Activated T-cell treated with anti-CD3 and anti-CD28 coated beads, Interleukin-2, amount 50 U/mL, for 4 hours (primary cell): ENCODE data around the gene KCNQ2. TPM values are rescaled to one million over a fixed set of nuclear protein-coding genes. Genes with fewer than 3 reads are reported as not detected.

Experiments used
- ATAC-seq, 2 donors: fragments of 200-7000 bp; cut with Tn5 transposase; one replicate each; pipeline ENCODE4 v1.10.0; 2021
- DNase-seq: peaks from one replicate; pipeline ENCODE4 v3.0.0-alpha.2; 2020
- H3K27me3 Mint-ChIP-seq: one replicate; pipeline ENCODE4 v1.8.0; 2021; ENCODE audit warnings: low read depth, mixed read lengths
- H3K36me3 Mint-ChIP-seq: one replicate; pipeline ENCODE4 v1.8.0; 2022; ENCODE audit warnings: mixed read lengths; ENCODE audit not compliant: insufficient read depth
- H3K4me1 Mint-ChIP-seq: one replicate; pipeline ENCODE4 v1.8.0; 2021; ENCODE audit warnings: low read depth, mixed read lengths
- H3K4me3 Mint-ChIP-seq: one replicate; pipeline ENCODE4 v1.8.0; 2021; ENCODE audit warnings: mild to moderate bottlenecking, moderate library complexity, mixed read lengths
- H3K9me3 Mint-ChIP-seq: one replicate; pipeline ENCODE4 v1.8.0; 2021; ENCODE audit warnings: mixed read lengths
- total RNA-seq, 3 donors: library from RNA; stranded (reverse); gene quantifications; one replicate each; pipeline ENCODE4 v1.2.1, GENCODE V29; 2021

The KCNQ2 gene
- total RNA-seq, 3 donors from 2014 or later: not detected

- H3K9me3 Mint-ChIP-seq: peaks cover 9% of the 10 kb centered on the region
- peaks cover 3% of the 10 kb centered on the region for H3K4me1 Mint-ChIP-seq
- H3K4me3 Mint-ChIP-seq: no peak overlapping the region
- H3K36me3 Mint-ChIP-seq: peaks cover 1% of the 10 kb centered on the region
- ATAC-seq: no peak
- peaks cover 41% of the 10 kb centered on the region for H3K27me3 Mint-ChIP-seq
- no peak for DNase-seq
Observed at GRCh38 chr20:63507083-63507743, 34.8 kb upstream of the KCNQ2 start.

- Mint-ChIP-seq H3K27me3 (peaks cover 34% of the 10 kb centered on the region), H3K4me3 (no peak overlapping the region), H3K9me3 (peaks cover 9% of the 10 kb centered on the region), H3K36me3 (peaks cover 1% of the 10 kb centered on the region), H3K4me1 (peaks cover 3% of the 10 kb centered on the region)
- ATAC-seq (no peak), DNase-seq (no peak)
Observed at GRCh38 chr20:63505723-63506122, 33.3 kb upstream of the KCNQ2 start.

GRCh38 chr20:63505281-63505680 lies 32.8 kb upstream of the KCNQ2 start:
- H3K4me1 Mint-ChIP-seq: peaks cover 3% of the 10 kb centered on the region
- ATAC-seq (no peak), DNase-seq (no peak)
- peaks cover 9% of the 10 kb centered on the region for H3K9me3 Mint-ChIP-seq
- H3K36me3 Mint-ChIP-seq: peaks cover 1% of the 10 kb centered on the region
- H3K4me3 Mint-ChIP-seq: no peak overlapping the region
- H3K27me3 Mint-ChIP-seq: peaks cover 31% of the 10 kb centered on the region

GRCh38 chr20:63504642-63505041 lies 32.2 kb upstream of the KCNQ2 start:
- Mint-ChIP-seq H3K4me3 (no peak overlapping the region), H3K4me1 (peaks cover 3% of the 10 kb centered on the region)

GRCh38 chr20:63503524-63503923 lies 31.1 kb upstream of the KCNQ2 start:
- peaks cover 18% of the 10 kb centered on the region for H3K27me3 Mint-ChIP-seq
- H3K4me1 Mint-ChIP-seq: peaks cover 3% of the 10 kb centered on the region
- H3K9me3 Mint-ChIP-seq: peaks cover 9% of the 10 kb centered on the region
- H3K36me3 Mint-ChIP-seq: peaks cover 1% of the 10 kb centered on the region
- no peak overlapping the region for H3K4me3 Mint-ChIP-seq
- DNase-seq (no peak), ATAC-seq (no peak)

More at GRCh38 chr20:63504642-63505041, 32.2 kb upstream of the KCNQ2 start:
- peaks cover 9% of the 10 kb centered on the region for H3K9me3 Mint-ChIP-seq
- ATAC-seq (no peak), DNase-seq (no peak)
- peaks cover 25% of the 10 kb centered on the region for H3K27me3 Mint-ChIP-seq
- H3K36me3 Mint-ChIP-seq: peaks cover 1% of the 10 kb centered on the region

- H3K9me3 Mint-ChIP-seq: peaks cover 9% of the 10 kb centered on the region
Observed at GRCh38 chr20:63502671-63503172, 30.3 kb upstream of the KCNQ2 start.

GRCh38 chr20:63501818-63502670 lies 29.6 kb upstream of the KCNQ2 start:
- ATAC-seq: no peak
- peaks cover 20% of the 10 kb centered on the region for H3K27me3 Mint-ChIP-seq
- no peak overlapping the region for H3K4me3 Mint-ChIP-seq
- H3K36me3 Mint-ChIP-seq: peaks cover 1% of the 10 kb centered on the region
- H3K4me1 Mint-ChIP-seq: peaks cover 3% of the 10 kb centered on the region
- DNase-seq: no peak
- peaks cover 9% of the 10 kb centered on the region for H3K9me3 Mint-ChIP-seq

More at GRCh38 chr20:63502671-63503172, 30.3 kb upstream of the KCNQ2 start:
- no peak for DNase-seq
- no peak for ATAC-seq
- Mint-ChIP-seq H3K36me3 (peaks cover 1% of the 10 kb centered on the region), H3K4me1 (peaks cover 3% of the 10 kb centered on the region), H3K4me3 (no peak overlapping the region), H3K27me3 (peaks cover 16% of the 10 kb centered on the region)

- ATAC-seq: no peak
- DNase-seq: no peak
- Mint-ChIP-seq H3K27me3 (peaks cover 22% of the 10 kb centered on the region), H3K4me3 (no peak overlapping the region), H3K4me1 (peaks cover 3% of the 10 kb centered on the region), H3K36me3 (peaks cover 1% of the 10 kb centered on the region), H3K9me3 (peaks cover 9% of the 10 kb centered on the region)
Observed at GRCh38 chr20:63500902-63501817, 28.7 kb upstream of the KCNQ2 start.

GRCh38 chr20:63500151-63500901 lies 27.9 kb upstream of the KCNQ2 start:
- Mint-ChIP-seq H3K9me3 (peaks cover 9% of the 10 kb centered on the region), H3K36me3 (peaks cover 1% of the 10 kb centered on the region), H3K4me3 (no peak overlapping the region), H3K27me3 (peaks cover 23% of the 10 kb centered on the region), H3K4me1 (peaks cover 4% of the 10 kb centered on the region)
- DNase-seq: no peak
- no peak for ATAC-seq

GRCh38 chr20:63499338-63499969 lies 27.0 kb upstream of the KCNQ2 start:
- no peak overlapping the region for H3K4me3 Mint-ChIP-seq
- peaks cover 4% of the 10 kb centered on the region for H3K4me1 Mint-ChIP-seq
- peaks cover 3% of the 10 kb centered on the region for H3K9me3 Mint-ChIP-seq
- peaks cover 1% of the 10 kb centered on the region for H3K36me3 Mint-ChIP-seq
- ATAC-seq: peak; percentile 5 to 22
- no peak for DNase-seq
- peaks cover 21% of the 10 kb centered on the region for H3K27me3 Mint-ChIP-seq

- no peak within 1 kb of the TSS for H3K4me3 Mint-ChIP-seq
- DNase-seq (peak; percentile 43), ATAC-seq (peak; percentile 64 to 69)
- H3K9me3 Mint-ChIP-seq: peaks cover under 1% of the 10 kb centered on the region
- no peaks in the 10 kb centered on the region for H3K36me3 Mint-ChIP-seq
- peaks cover 4% of the 10 kb centered on the region for H3K4me1 Mint-ChIP-seq
- peaks cover 19% of the 10 kb centered on the region for H3K27me3 Mint-ChIP-seq
Observed at GRCh38 chr20:63498960-63499337, 26.5 kb upstream of the KCNQ2 start, which contains the start of gene EEF1A2. Gene EEF1A2, minus strand, starts transcription at chr20:63499083. Its CDS starts 1,320 bp downstream, at chr20:63497763.

GRCh38 chr20:63497946-63498935 lies 25.8 kb upstream of the KCNQ2 start:
- DNase-seq: no peak
- ATAC-seq: no peak
- no peaks in the 10 kb centered on the region for H3K36me3 Mint-ChIP-seq
- no peaks in the 10 kb centered on the region for H3K9me3 Mint-ChIP-seq
- peaks cover 16% of the 10 kb centered on the region for H3K27me3 Mint-ChIP-seq
- H3K4me3 Mint-ChIP-seq: no peak overlapping the region
- H3K4me1 Mint-ChIP-seq: peaks cover 4% of the 10 kb centered on the region
